Activated effector memory CD4-positive, alpha-beta T cell treated with Interleukin-2 at 50 U/mL for 16 hours (primary cell): Measurements from ENCODE around the gene PALD1.
"Not testable (repeated sequence)": the region's sequence is repeated elsewhere in the genome, so short reads cannot be mapped to it uniquely, and the experiment has no call there.

ENCODE experiments used
- DNase-seq: peaks from one replicate; pipeline ENCODE4 v3.0.0-alpha.2; 2020

The PALD1 gene

GRCh38 chr10:70482982-70483760 is 4.6 kb downstream of the PALD1 start:
- DNase-seq = no peak

GRCh38 chr10:70483872-70484271 is 5.3 kb downstream of the PALD1 start:
- not testable (repeated sequence) for DNase-seq

- DNase-seq = no peak
Observed at GRCh38 chr10:70487824-70488223, 9.3 kb downstream of the PALD1 start.

GRCh38 chr10:70490142-70490541 is 11.6 kb downstream of the PALD1 start:
- DNase-seq = no peak

GRCh38 chr10:70491614-70492013 is 13.0 kb downstream of the PALD1 start:
- DNase-seq = no peak

GRCh38 chr10:70492786-70493659 is 14.5 kb downstream of the PALD1 start:
- DNase-seq = no peak

GRCh38 chr10:70493660-70494234 is 15.2 kb downstream of the PALD1 start:
- DNase-seq = no peak

GRCh38 chr10:70494536-70494935 is 16.0 kb downstream of the PALD1 start:
- no peak for DNase-seq

GRCh38 chr10:70494966-70495365 is 16.4 kb downstream of the PALD1 start:
- DNase-seq = no peak

GRCh38 chr10:70495691-70496261 is 17.2 kb downstream of the PALD1 start:
- no peak for DNase-seq

GRCh38 chr10:70496341-70497119 is 18.0 kb downstream of the PALD1 start:
- DNase-seq = no peak

GRCh38 chr10:70497120-70497545 is 18.6 kb downstream of the PALD1 start:
- no peak for DNase-seq

GRCh38 chr10:70498970-70499835 is 20.6 kb downstream of the PALD1 start:
- no peak for DNase-seq

- no peak for DNase-seq
Observed at GRCh38 chr10:70499836-70500167, 21.2 kb downstream of the PALD1 start.

- no peak for DNase-seq
Observed at GRCh38 chr10:70500368-70500767, 21.8 kb downstream of the PALD1 start.

GRCh38 chr10:70500812-70501301 is 22.3 kb downstream of the PALD1 start:
- no peak for DNase-seq

GRCh38 chr10:70502406-70502805 is 23.8 kb downstream of the PALD1 start:
- DNase-seq = no peak

- DNase-seq = no peak
Observed at GRCh38 chr10:70503776-70504175, 25.2 kb downstream of the PALD1 start.

- no peak for DNase-seq
Observed at GRCh38 chr10:70504521-70505358, 26.2 kb downstream of the PALD1 start.

- no peak for DNase-seq
Observed at GRCh38 chr10:70505908-70506307, 27.3 kb downstream of the PALD1 start.
